Measurements from ENCODE around the gene CABP7. TPM values are rescaled to one million over a fixed set of nuclear protein-coding genes. Genes with fewer than 3 reads are reported as not detected.
A peak's percentile ranks its signal among the peaks of the same experiment; 100 is the strongest.

Gene CABP7
- total and polyA plus RNA-seq, 9 donors = 0.04 to 0.23 (median 0.07) TPM; not detected in 6

DNA sequence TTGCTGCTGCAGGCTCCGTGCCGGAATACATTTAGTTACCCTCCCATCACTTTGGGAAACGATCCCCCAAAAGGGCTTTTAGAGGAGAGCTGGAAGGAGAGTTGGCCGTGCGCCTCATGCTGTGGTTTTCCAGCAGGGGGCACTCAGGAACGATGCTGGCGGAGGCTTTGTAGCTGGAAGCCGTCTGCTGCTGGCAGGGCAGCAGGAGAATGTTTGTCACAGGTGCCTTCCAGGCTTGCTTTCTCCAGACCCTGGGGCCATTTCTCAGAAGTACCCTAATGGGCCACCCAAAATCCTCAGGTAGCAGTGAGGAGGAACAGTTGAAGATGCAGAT is 30.0 kb upstream of the CABP7 start:
- intact Hi-C loops (cut with DNase I) = loop anchor here in 3 of 4 donors (5.0 to 10.0 kb wide), 3 partner anchors 312 to 395 kb away; partner anchors contain the start of gene HORMAD2 (in 1 of the 3)
- peaks cover 11% of the 10 kb centered on the region for H3K4me1 ChIP-seq (ENCODE audit: insufficient read depth)
- no peaks in the 10 kb centered on the region for H3K9me3 ChIP-seq
- H3K36me3 ChIP-seq = no peaks in the 10 kb centered on the region
- no peak overlapping the region for H3K4me3 ChIP-seq
- H3K27me3 ChIP-seq = no peaks in the 10 kb centered on the region
- peak; percentile 39 to 64 (median 62) for DNase-seq
- WGBS, 3 donors = 31 to 39% (median 38%) methylated on average over 8 of the region's 8 CpGs
- TF ChIP-seq, protein P1, sequence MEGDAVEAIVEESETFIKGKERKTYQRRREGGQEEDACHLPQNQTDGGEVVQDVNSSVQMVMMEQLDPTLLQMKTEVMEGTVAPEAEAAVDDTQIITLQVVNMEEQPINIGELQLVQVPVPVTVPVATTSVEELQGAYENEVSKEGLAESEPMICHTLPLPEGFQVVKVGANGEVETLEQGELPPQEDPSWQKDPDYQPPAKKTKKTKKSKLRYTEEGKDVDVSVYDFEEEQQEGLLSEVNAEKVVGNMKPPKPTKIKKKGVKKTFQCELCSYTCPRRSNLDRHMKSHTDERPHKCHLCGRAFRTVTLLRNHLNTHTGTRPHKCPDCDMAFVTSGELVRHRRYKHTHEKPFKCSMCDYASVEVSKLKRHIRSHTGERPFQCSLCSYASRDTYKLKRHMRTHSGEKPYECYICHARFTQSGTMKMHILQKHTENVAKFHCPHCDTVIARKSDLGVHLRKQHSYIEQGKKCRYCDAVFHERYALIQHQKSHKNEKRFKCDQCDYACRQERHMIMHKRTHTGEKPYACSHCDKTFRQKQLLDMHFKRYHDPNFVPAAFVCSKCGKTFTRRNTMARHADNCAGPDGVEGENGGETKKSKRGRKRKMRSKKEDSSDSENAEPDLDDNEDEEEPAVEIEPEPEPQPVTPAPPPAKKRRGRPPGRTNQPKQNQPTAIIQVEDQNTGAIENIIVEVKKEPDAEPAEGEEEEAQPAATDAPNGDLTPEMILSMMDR (IDR thresholded peaks at IDR 0.05) = peak; percentile 11 to 41 (median 30)
- no peak for TF ChIP-seq POLR2A (IDR thresholded peaks at IDR 0.05)
- no peak for TF ChIP-seq EP300 (IDR thresholded peaks at IDR 0.05)
- H3K27ac ChIP-seq = no peak overlapping the region

DNA sequence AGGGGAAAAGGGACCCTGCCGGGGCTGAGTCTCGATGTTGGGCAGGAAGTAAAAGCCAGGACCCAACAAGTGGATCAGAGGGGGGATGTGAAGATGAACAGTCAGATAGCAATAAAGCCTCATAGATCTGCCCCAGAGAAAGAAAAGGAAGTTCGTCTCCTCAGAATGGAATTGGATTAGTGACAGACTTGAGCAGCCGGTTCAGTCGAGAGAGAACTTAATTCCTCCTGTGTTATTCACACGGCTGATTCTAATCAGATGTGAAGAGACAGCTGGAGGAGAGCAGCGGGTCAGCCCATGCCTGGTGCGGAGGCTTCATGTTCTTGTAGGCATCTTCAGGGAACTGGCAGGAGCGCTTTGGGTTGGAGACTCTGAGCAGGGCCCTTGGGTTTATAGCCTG is 29.3 kb upstream of the CABP7 start:
- no peak for DNase-seq
- Histone ChIP-seq H3K9me3 (no peaks in the 10 kb centered on the region), H3K36me3 (no peaks in the 10 kb centered on the region), H3K4me3 (no peak overlapping the region), H3K27ac (no peak overlapping the region), H3K27me3 (no peaks in the 10 kb centered on the region), H3K4me1 (ENCODE audit: insufficient read depth) (peaks cover 11% of the 10 kb centered on the region)
- no peak for TF ChIP-seq EP300 (IDR thresholded peaks at IDR 0.05)
- TF ChIP-seq POLR2A (IDR thresholded peaks at IDR 0.05) = no peak
- TF ChIP-seq, protein P1 (IDR thresholded peaks at IDR 0.05) = no peak
- intact Hi-C loops (cut with DNase I) = loop anchor here in 3 of 4 donors (5.0 to 10.0 kb wide), 3 partner anchors 312 to 394 kb away; partner anchors contain the start of gene HORMAD2 (in 1 of the 3)
- WGBS, 3 donors = 81 to 85% (median 83%) methylated on average over 9 of the region's 9 CpGs

DNA sequence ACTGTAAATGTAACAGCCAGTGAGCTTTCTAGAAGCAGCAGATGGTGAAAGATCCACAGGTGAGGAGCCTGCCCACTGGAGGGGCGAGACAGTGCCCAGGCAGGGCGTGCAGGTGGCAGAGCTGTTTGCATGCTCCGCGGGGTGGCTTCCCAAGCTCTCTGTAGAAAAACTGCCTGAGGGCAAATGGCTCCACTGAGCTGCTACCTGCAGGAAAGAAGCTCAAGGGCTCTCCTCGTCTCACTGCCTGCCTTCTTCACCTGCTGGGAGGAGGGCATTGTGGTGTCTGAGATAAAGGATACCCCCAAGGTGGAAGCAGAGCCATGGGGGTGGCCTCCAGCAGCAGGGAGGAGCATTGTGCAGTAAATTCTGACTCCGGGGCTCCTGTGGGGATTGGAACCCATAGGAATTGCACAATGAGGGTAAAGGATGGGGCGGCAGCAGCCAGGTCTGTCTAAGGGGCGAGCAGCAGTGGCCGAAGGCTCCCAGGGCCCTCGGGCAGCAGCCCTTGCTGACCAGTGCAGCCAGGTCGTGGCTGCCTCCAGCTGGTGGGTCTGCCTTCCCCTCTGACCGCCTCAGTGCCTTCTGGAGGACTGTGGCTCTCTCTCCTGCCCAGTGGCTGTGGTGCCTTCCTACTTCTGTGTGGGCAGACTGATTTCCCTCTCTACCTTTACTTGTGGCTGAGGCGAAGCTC is 28.0 kb upstream of the CABP7 start:
- 91 to 94% (median 93%) methylated on average over 13 of the region's 13 CpGs for WGBS, 3 donors
- H3K4me1 ChIP-seq (ENCODE audit: insufficient read depth) = peaks cover 11% of the 10 kb centered on the region
- no peaks in the 10 kb centered on the region for H3K36me3 ChIP-seq
- H3K27me3 ChIP-seq = no peaks in the 10 kb centered on the region
- intact Hi-C loops (cut with DNase I) = loop anchor here in 3 of 4 donors (5.0 to 10.0 kb wide), 3 partner anchors 311 to 393 kb away; partner anchors contain the start of gene HORMAD2 (in 1 of the 3)
- no peaks in the 10 kb centered on the region for H3K9me3 ChIP-seq
- H3K27ac ChIP-seq = no peak overlapping the region
- H3K4me3 ChIP-seq = no peak overlapping the region
- DNase-seq = no peak
- TF ChIP-seq EP300 (IDR thresholded peaks at IDR 0.05) = no peak
- TF ChIP-seq POLR2A (IDR thresholded peaks at IDR 0.05) = no peak

DNA sequence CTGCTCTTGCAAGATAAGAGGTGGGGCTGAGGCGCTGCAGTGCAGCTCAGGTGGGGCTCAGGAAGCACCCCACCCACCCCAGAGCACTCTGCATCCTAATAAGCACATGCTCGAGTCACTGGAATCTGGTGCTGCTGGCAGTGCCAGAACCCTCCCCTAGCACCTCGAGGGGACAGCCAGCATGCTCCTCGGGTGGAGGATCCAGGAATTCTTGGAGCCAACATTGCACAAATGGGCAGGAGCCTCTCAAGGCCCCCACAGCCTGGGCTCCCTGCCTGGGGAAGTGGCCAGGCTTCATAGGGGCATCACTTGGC is 27.5 kb upstream of the CABP7 start:
- intact Hi-C loops (cut with DNase I) = loop anchor here in 3 of 4 donors (5.0 to 10.0 kb wide), 3 partner anchors 310 to 393 kb away; partner anchors contain the start of gene HORMAD2 (in 1 of the 3)
- Histone ChIP-seq H3K27ac (no peak overlapping the region), H3K4me1 (ENCODE audit: insufficient read depth) (peaks cover 11% of the 10 kb centered on the region), H3K36me3 (no peaks in the 10 kb centered on the region), H3K9me3 (no peaks in the 10 kb centered on the region), H3K4me3 (no peak overlapping the region), H3K27me3 (no peaks in the 10 kb centered on the region)
- TF ChIP-seq POLR2A (IDR thresholded peaks at IDR 0.05) (no peak), EP300 (IDR thresholded peaks at IDR 0.05) (no peak)
- TF ChIP-seq, protein P1 (IDR thresholded peaks at IDR 0.05) = no peak
- no peak for DNase-seq
- 47 to 51% (median 47%) methylated on average over 4 of the region's 4 CpGs for WGBS, 3 donors

DNA sequence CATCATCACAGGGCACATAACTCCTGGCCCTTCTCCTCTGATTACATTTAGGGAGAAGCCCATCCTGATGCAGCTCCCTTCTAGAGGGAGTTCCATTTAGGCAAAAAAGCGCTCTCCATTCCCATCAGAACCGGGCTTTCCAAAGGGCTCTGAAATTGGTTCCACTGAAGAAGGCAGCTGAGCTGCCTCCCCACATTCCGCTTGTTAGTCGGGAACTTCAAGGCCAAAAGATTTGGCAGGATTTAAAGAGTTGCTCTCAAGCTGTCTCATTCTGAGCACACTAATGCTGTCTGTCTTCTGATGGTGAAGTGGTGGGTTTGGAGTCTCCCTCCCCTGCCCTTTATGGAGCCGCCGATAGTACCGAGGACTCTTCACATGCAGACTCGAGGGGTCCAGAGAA is 26.6 kb upstream of the CABP7 start:
- no peaks in the 10 kb centered on the region for H3K36me3 ChIP-seq
- no peaks in the 10 kb centered on the region for H3K9me3 ChIP-seq
- no peaks in the 10 kb centered on the region for H3K27me3 ChIP-seq
- H3K27ac ChIP-seq = peak overlapping the region in 1 of 2 donors; percentile 6
- H3K4me1 ChIP-seq (ENCODE audit: insufficient read depth) = peaks cover 11% of the 10 kb centered on the region
- DNase-seq = peak in 2 of 5 donors; percentile 31 to 41
- TF ChIP-seq POLR2A (IDR thresholded peaks at IDR 0.05) (no peak), EP300 (IDR thresholded peaks at IDR 0.05) (no peak)
- TF ChIP-seq, protein P1 (IDR thresholded peaks at IDR 0.05) = no peak
- H3K4me3 ChIP-seq = no peak overlapping the region
- WGBS, 3 donors = 9 to 17% (median 9%) methylated on average over 8 of the region's 8 CpGs
- intact Hi-C loops (cut with DNase I) = loop anchor here in 3 of 4 donors (5.0 to 10.0 kb wide), 3 partner anchors 309 to 392 kb away; partner anchors contain the start of gene HORMAD2 (in 1 of the 3)
